A549 (cell line): ENCODE data around the gene NIPAL3. TPM values are rescaled to one million over a fixed set of nuclear protein-coding genes. Genes with fewer than 3 reads are reported as not detected.
"Not testable (repeated sequence)": the region's sequence is repeated elsewhere in the genome, so short reads cannot be mapped to it uniquely, and the experiment has no call there.

Experiments
- ATAC-seq, 2 experiments: fragments of 200-7000 bp in 1 of 2; fragments of >200 bp in 1 of 2; cut with Nextera tagmentation in 1 of 2; cut with Tn5 transposase in 1 of 2; 3 replicates each; pipeline versions ENCODE4 v1.8.0 to v1.9.1; 2018 to 2020; ENCODE audit warnings: mild to moderate bottlenecking in 1 of 2, moderate library complexity in 1 of 2
- CTCF ChIA-PET: fragments of 300-600 bp; sonication (Branson Sonifier 250); formaldehyde crosslinking; extraction: SDS; loops from one replicate; lab custom pipeline; 2021; ENCODE audit warnings: antibody characterized with exemption, inconsistent platforms; lab: Yijun Ruan, JAX
- POLR2A ChIA-PET: fragments of 350-600 bp; formaldehyde crosslinking; extraction: SDS; loops from one replicate; lab custom pipeline; 2021; ENCODE audit warnings: antibody characterized with exemption, inconsistent platforms; lab: Yijun Ruan, JAX
- DNase-seq, 2 experiments: peaks; one replicate each; pipeline versions ENCODE4 v3.0.0 to v3.0.0-alpha.2; 2011 to 2016; ENCODE audit warnings: low read depth in 1 of 2, low spot score in 1 of 2
- FAIRE-seq: peaks from 2 replicates; lab custom pipeline; 2011; peaks lifted over from hg19 to GRCh38; lab: Jason Lieb, UNC
- H3K27ac ChIP-seq, 2 experiments: fragments of >200 bp; sonication (Bioruptor Twin); formaldehyde crosslinking; 3 replicates each; pipeline ENCODE4 v1.5.1; 2016 to 2017
- H3K4me1 ChIP-seq: fragments of >200 bp; sonication (Bioruptor Twin); formaldehyde crosslinking; 3 replicates; pipeline ENCODE4 v1.6.1; 2016
- H3K4me2 ChIP-seq: fragments of >200 bp; sonication (Bioruptor Twin); formaldehyde crosslinking; 3 replicates; pipeline ENCODE4 v1.6.1; 2016
- H3K4me3 ChIP-seq: fragments of >200 bp; sonication (Bioruptor Twin); formaldehyde crosslinking; 3 replicates; pipeline ENCODE4 v1.5.1; 2016
- H3K9me3 ChIP-seq: fragments of >200 bp; sonication (Bioruptor Twin); formaldehyde crosslinking; 3 replicates; pipeline ENCODE4 v1.6.1; 2016
- CBX2 ChIP-seq: fragments of 200-600 bp; sonication (generic); IDR thresholded peaks from 2 replicates; pipeline ENCODE4 v1.6.1; 2016; ENCODE audit warnings: low read depth, mild to moderate bottlenecking, borderline replicate concordance
- CHD4 ChIP-seq: fragments of 200-600 bp; sonication (generic); IDR thresholded peaks from 2 replicates; pipeline ENCODE4 v1.6.1; 2016; ENCODE audit warnings: antibody characterized with exemption, mild to moderate bottlenecking, borderline replicate concordance
- FOSB ChIP-seq: fragments of 250-450 bp; sonication (Bioruptor Pico); IDR thresholded peaks from 2 replicates; pipeline ENCODE4 v1.5.0; 2020; ENCODE audit warnings: mild to moderate bottlenecking, moderate library complexity
- HOXB5 ChIP-seq: fragments of 250-450 bp; sonication (Bioruptor Pico); IDR thresholded peaks from 2 replicates; pipeline ENCODE4 v1.5.0; 2020; ENCODE audit warnings: mild to moderate bottlenecking, moderate library complexity
- MAX ChIP-seq: IDR thresholded peaks from 2 replicates; pipeline ENCODE4 v1.6.1; 2012
- MAZ ChIP-seq: fragments of 150-350 bp; IDR thresholded peaks from 2 replicates; pipeline ENCODE4 v1.6.1; 2014; ENCODE audit warnings: antibody characterized with exemption, low read depth, low read length, borderline replicate concordance
- MYC ChIP-seq: IDR thresholded peaks from 2 replicates; pipeline ENCODE4 v1.6.1; 2012; ENCODE audit warnings: mild to moderate bottlenecking, inconsistent platforms, low read length, improper control_type of control experiment, borderline replicate concordance
- NFE2L2 ChIP-seq: fragments of 150-350 bp; conservative IDR thresholded peaks from 2 replicates; pipeline ENCODE4 v1.6.1; 2014; ENCODE audit warnings: low read length
- RAD21 ChIP-seq, 2 experiments: fragments of >200 bp in 1 of 2; sonication (Bioruptor Twin) in 1 of 2; formaldehyde crosslinking in 1 of 2; IDR thresholded peaks in 1 of 2; conservative IDR thresholded peaks in 1 of 2; 2 replicates in 1 of 2; 3 replicates in 1 of 2; pipeline ENCODE4 v1.6.1; 2012 to 2018; ENCODE audit warnings: inconsistent platforms in 1 of 2
- RCOR1 ChIP-seq: fragments of 150-350 bp; IDR thresholded peaks from 2 replicates; pipeline ENCODE4 v1.6.1; 2014; ENCODE audit warnings: antibody characterized with exemption, low read length, low read depth
- SMC3 ChIP-seq: fragments of >200 bp; sonication (Bioruptor Twin); formaldehyde crosslinking; IDR thresholded peaks from 3 replicates; pipeline ENCODE4 v1.6.1; 2018; ENCODE audit warnings: inconsistent platforms
- SREBF2 ChIP-seq: fragments of 450-650 bp; IDR thresholded peaks from 2 replicates; pipeline ENCODE4 v1.6.1; 2014; ENCODE audit warnings: mild to moderate bottlenecking, moderate library complexity
- TP53 ChIP-seq: fragments of 250-450 bp; sonication (Bioruptor Pico); IDR thresholded peaks from 2 replicates; pipeline ENCODE4 v1.5.0; 2021; ENCODE audit warnings: mild to moderate bottlenecking, moderate library complexity
- ZNF302 ChIP-seq: fragments of 250-450 bp; sonication (Bioruptor Pico); IDR thresholded peaks from 2 replicates; pipeline ENCODE4 v1.9.0; 2021; ENCODE audit warnings: inconsistent platforms, mild to moderate bottlenecking, moderate library complexity
- WGBS: methylation state at CpG from one replicate; pipeline ENCODE4 v1.1.6; 2017; ENCODE audit errors: missing lambda C conversion rate; 5-methylcytosine and 5-hydroxymethylcytosine counted together
- polyA plus RNA-seq, 4 experiments: library from polyadenylated mRNA; depleted of rRNA in 3 of 4; stranded (reverse); fragments of >200 nt; fragmentation: RNase III in 1 of 4; extraction: RNeasy Plus Mini Kit Qiagen cat#74134 plus additional on column Dnase treatment in 1 of 4; gene quantifications; 2 replicates in 3 of 4; 3 replicates in 1 of 4; pipeline ENCODE4 v1.2.3, GENCODE V29; 2011 to 2017

The NIPAL3 gene
- polyA plus RNA-seq, 2 of the 4 experiments (the other 2 are of a cell fraction), result 5.1 to 10.4 TPM

- Histone ChIP-seq H3K4me2 (no peak overlapping the region), H3K27ac (no peak overlapping the region), H3K4me1 (no peaks in the 10 kb centered on the region), H3K4me3 (no peak overlapping the region), H3K9me3 (peaks cover 3% of the 10 kb centered on the region; the same call in 1 of the 3 replicates)
- DNase-seq, result peak; percentile 3 to 22
- CTCF ChIA-PET, result interaction anchor here (0.5 to 1.4 kb wide), 4 partner anchors 62 to 317 kb away, joined by 3 to 4 read pairs (median 3); partner anchors contain the start of gene NIPAL3
- TF ChIP-seq SREBF2, result no peak
- no peak for FAIRE-seq
- WGBS, result 55% methylated on average over 15 of the region's 15 CpGs
- ATAC-seq, result peak; percentile 54 to 68; a peak in 2 of 6 replicates
- POLR2A ChIA-PET, result no interaction called here
These were observed 76.2 kb downstream of the NIPAL3 start for GRCh38 chr1:24491577-24492360.

- not testable (repeated sequence) for FAIRE-seq, H3K9me3 ChIP-seq, DNase-seq, H3K4me3 ChIP-seq, H3K4me1 ChIP-seq, ATAC-seq, H3K4me2 ChIP-seq, H3K27ac ChIP-seq
- ChIA-PET POLR2A (interaction anchor here (1.4 kb wide), 1 partner anchor 9 kb away, joined by 4 read pairs; the partner anchor contains the start of gene RCAN3), CTCF (interaction anchor here (0.8 kb wide), 1 partner anchor 380 kb away, joined by 3 read pairs; no protein-coding TSS in a partner anchor)
- WGBS, result 74% methylated on average over 9 of the region's 9 CpGs
These were observed 77.3 kb downstream of the NIPAL3 start for GRCh38 chr1:24492935-24493334.

- H3K4me3 ChIP-seq, result no peak overlapping the region
- peaks cover 3% of the 10 kb centered on the region; the same call in 1 of the 3 replicates for H3K9me3 ChIP-seq
- POLR2A ChIA-PET, result interaction anchor here (1.4 kb wide), 1 partner anchor 8 kb away, joined by 4 read pairs; the partner anchor contains the start of gene RCAN3
- DNase-seq (no peak), ATAC-seq (no peak), FAIRE-seq (no peak)
- no peak overlapping the region for H3K27ac ChIP-seq
- CTCF ChIA-PET, result no interaction called here
- no peaks in the 10 kb centered on the region for H3K4me1 ChIP-seq
- H3K4me2 ChIP-seq, result no peak overlapping the region
- TF ChIP-seq HOXB5 (no peak), FOSB (CRISPR knock-in tag) (no peak)
- WGBS, result 67% methylated on average over 3 of the region's 3 CpGs
These were observed 78.2 kb downstream of the NIPAL3 start for GRCh38 chr1:24493785-24494184.

GRCh38 chr1:24498589-24498988 is 83.0 kb downstream of the NIPAL3 start:
- ChIA-PET POLR2A (no interaction called here), CTCF (no interaction called here)
- Histone ChIP-seq H3K4me2 (no peak overlapping the region), H3K4me1 (peaks cover 11% of the 10 kb centered on the region; the same call in 2 of the 3 replicates), H3K4me3 (no peak overlapping the region), H3K9me3 (no peaks in the 10 kb centered on the region), H3K27ac (no peak overlapping the region)
- TF ChIP-seq MAX (no peak), SMC3 (no peak), MYC (no peak), ZNF302 (CRISPR knock-in tag) (no peak), NFE2L2 (no peak), TP53 (CRISPR knock-in tag) (no peak), CBX2 (no peak), RAD21 (conservative IDR thresholded peaks at IDR 0.05 in 1 of 2, IDR thresholded peaks at IDR 0.05 in 1 of 2) (no peak), MAZ (no peak), CHD4 (no peak), RCOR1 (no peak)
- 87% methylated on average over 12 of the region's 12 CpGs for WGBS
- no peak for FAIRE-seq
- ATAC-seq, result no peak
- DNase-seq, result no peak
